ENCODE data around the gene TDRD3.
"Not testable (repeated sequence)": the region's sequence is repeated elsewhere in the genome, so short reads cannot be mapped to it uniquely, and the experiment has no call there.

Gene TDRD3

DNA sequence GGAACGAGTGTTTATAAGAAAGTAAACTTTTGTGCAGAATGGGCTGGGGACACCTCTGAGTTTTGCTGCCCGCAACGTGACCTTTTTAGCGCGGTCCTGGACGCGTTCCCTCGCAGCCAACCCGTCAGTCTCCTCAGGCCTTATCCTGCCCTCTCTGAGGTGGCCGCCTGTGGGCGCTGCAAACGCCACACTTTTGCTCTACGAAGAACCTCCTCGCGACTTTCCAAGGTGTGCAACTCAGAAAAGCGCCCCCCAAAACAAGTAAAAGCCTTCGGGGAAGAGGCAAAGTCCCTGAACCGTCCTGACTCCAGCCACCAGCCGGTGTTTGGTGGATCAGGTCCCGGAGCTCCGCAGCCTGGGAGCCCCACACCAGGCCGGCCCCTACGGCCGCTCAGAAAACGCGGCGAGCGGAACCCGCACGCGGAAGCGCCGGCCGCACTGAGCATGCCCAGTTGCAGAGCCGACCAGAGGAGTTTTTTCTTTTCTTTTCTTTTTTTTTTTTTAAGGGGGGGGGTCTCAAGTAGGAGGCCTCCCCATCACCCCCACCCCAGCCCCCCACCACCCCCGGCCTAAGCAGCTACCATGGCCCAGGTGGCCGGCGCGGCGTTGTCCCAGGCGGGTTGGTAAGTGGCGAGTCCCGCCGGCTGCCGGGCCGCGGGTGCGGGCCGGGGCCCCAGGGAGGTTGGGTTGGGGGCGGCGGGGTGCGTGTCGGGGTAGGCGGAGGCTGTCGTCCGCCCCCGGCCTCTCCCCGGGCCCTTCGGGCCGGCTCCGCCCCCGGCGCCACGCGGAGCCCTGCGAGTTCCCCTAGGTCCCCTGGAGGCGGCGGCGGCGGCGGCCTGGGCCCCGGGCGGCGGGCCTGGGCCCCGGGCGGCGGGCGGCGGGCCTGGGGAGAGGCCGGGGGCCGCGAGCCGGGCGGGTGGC, at the start of gene TDRD3:
Gene TDRD3, plus strand, starts transcription at position 438 of the 921 bp plus-strand sequence. Its CDS starts 145 bp downstream, at position 583.
- peak within 1 kb of the TSS; percentile 94 for H3K27ac Mint-ChIP-seq
- ATAC-seq: peak; percentile 87
- no peaks in the 10 kb centered on the region for H3K9me3 Mint-ChIP-seq
- H3K27me3 Mint-ChIP-seq: no peaks in the 10 kb centered on the region
- no peaks in the 10 kb centered on the region for H3K36me3 Mint-ChIP-seq
- peak within 1 kb of the TSS; percentile 96 for H3K4me3 Mint-ChIP-seq
- H3K4me1 Mint-ChIP-seq: peaks cover 26% of the 10 kb centered on the region

GRCh38 chr13:60347690-60348089, 49.3 kb upstream of the TDRD3 start:
- no peak for ATAC-seq
- no peak overlapping the region for H3K4me3 Mint-ChIP-seq
- no peaks in the 10 kb centered on the region for H3K36me3 Mint-ChIP-seq
- H3K9me3 Mint-ChIP-seq: peaks cover 3% of the 10 kb centered on the region
- H3K4me1 Mint-ChIP-seq: no peaks in the 10 kb centered on the region
- peaks cover 39% of the 10 kb centered on the region for H3K27me3 Mint-ChIP-seq
- no peak overlapping the region for H3K27ac Mint-ChIP-seq

GRCh38 chr13:60348097-60348496, 48.9 kb upstream of the TDRD3 start:
- Mint-ChIP-seq H3K4me3 (no peak overlapping the region), H3K9me3 (peaks cover 3% of the 10 kb centered on the region), H3K27me3 (peaks cover 39% of the 10 kb centered on the region), H3K27ac (no peak overlapping the region), H3K36me3 (no peaks in the 10 kb centered on the region), H3K4me1 (no peaks in the 10 kb centered on the region)
- no peak for ATAC-seq

- Mint-ChIP-seq H3K9me3 (peaks cover 5% of the 10 kb centered on the region), H3K27ac (no peak overlapping the region), H3K27me3 (peaks cover 48% of the 10 kb centered on the region), H3K4me3 (no peak overlapping the region), H3K36me3 (no peaks in the 10 kb centered on the region), H3K4me1 (no peaks in the 10 kb centered on the region)
- no peak for ATAC-seq
These were observed 45.7 kb upstream of the TDRD3 start for GRCh38 chr13:60351326-60351725.

- no peak for ATAC-seq
- Mint-ChIP-seq H3K9me3 (peaks cover 5% of the 10 kb centered on the region), H3K27ac (no peak overlapping the region), H3K36me3 (no peaks in the 10 kb centered on the region), H3K27me3 (peaks cover 48% of the 10 kb centered on the region), H3K4me1 (no peaks in the 10 kb centered on the region), H3K4me3 (no peak overlapping the region)
These were observed 45.0 kb upstream of the TDRD3 start for GRCh38 chr13:60351855-60352615.

- ATAC-seq: no peak
- no peak overlapping the region for H3K27ac Mint-ChIP-seq
- peaks cover 45% of the 10 kb centered on the region for H3K27me3 Mint-ChIP-seq
These were observed 44.4 kb upstream of the TDRD3 start for GRCh38 chr13:60352644-60353043.

GRCh38 chr13:60355056-60355455, 42.0 kb upstream of the TDRD3 start:
- ATAC-seq: no peak
- H3K27me3 Mint-ChIP-seq: peaks cover 28% of the 10 kb centered on the region

More at GRCh38 chr13:60352644-60353043, 44.4 kb upstream of the TDRD3 start:
- Mint-ChIP-seq H3K4me3 (no peak overlapping the region), H3K36me3 (no peaks in the 10 kb centered on the region), H3K9me3 (peaks cover 5% of the 10 kb centered on the region), H3K4me1 (no peaks in the 10 kb centered on the region)

GRCh38 chr13:60356970-60357369, 40.0 kb upstream of the TDRD3 start:
- peaks cover 28% of the 10 kb centered on the region for H3K27me3 Mint-ChIP-seq
- H3K4me3 Mint-ChIP-seq: no peak overlapping the region

More at GRCh38 chr13:60355056-60355455, 42.0 kb upstream of the TDRD3 start:
- H3K4me3 Mint-ChIP-seq: no peak overlapping the region
- H3K9me3 Mint-ChIP-seq: peaks cover 5% of the 10 kb centered on the region
- no peaks in the 10 kb centered on the region for H3K36me3 Mint-ChIP-seq
- no peaks in the 10 kb centered on the region for H3K4me1 Mint-ChIP-seq
- H3K27ac Mint-ChIP-seq: no peak overlapping the region

GRCh38 chr13:60358453-60358852, 38.6 kb upstream of the TDRD3 start:
- ATAC-seq: no peak
- no peak overlapping the region for H3K4me3 Mint-ChIP-seq
- no peaks in the 10 kb centered on the region for H3K4me1 Mint-ChIP-seq
- H3K27ac Mint-ChIP-seq: no peak overlapping the region
- peaks cover 33% of the 10 kb centered on the region for H3K27me3 Mint-ChIP-seq
- H3K9me3 Mint-ChIP-seq: peaks cover 3% of the 10 kb centered on the region
- no peaks in the 10 kb centered on the region for H3K36me3 Mint-ChIP-seq

More at GRCh38 chr13:60356970-60357369, 40.0 kb upstream of the TDRD3 start:
- no peaks in the 10 kb centered on the region for H3K36me3 Mint-ChIP-seq
- H3K4me1 Mint-ChIP-seq: no peaks in the 10 kb centered on the region
- H3K27ac Mint-ChIP-seq: no peak overlapping the region
- no peak for ATAC-seq
- H3K9me3 Mint-ChIP-seq: peaks cover 5% of the 10 kb centered on the region

GRCh38 chr13:60363288-60363687, 33.7 kb upstream of the TDRD3 start:
- no peaks in the 10 kb centered on the region for H3K9me3 Mint-ChIP-seq
- H3K27ac Mint-ChIP-seq: no peak overlapping the region
- no peaks in the 10 kb centered on the region for H3K36me3 Mint-ChIP-seq
- no peak for ATAC-seq
- H3K4me1 Mint-ChIP-seq: no peaks in the 10 kb centered on the region
- H3K27me3 Mint-ChIP-seq: peaks cover 32% of the 10 kb centered on the region
- H3K4me3 Mint-ChIP-seq: no peak overlapping the region

- Mint-ChIP-seq H3K36me3 (no peaks in the 10 kb centered on the region), H3K4me3 (no peak overlapping the region), H3K27me3 (peaks cover 12% of the 10 kb centered on the region), H3K27ac (no peak overlapping the region), H3K9me3 (no peaks in the 10 kb centered on the region), H3K4me1 (no peaks in the 10 kb centered on the region)
- no peak for ATAC-seq
These were observed 27.8 kb upstream of the TDRD3 start for GRCh38 chr13:60369242-60369641.

GRCh38 chr13:60370343-60370742, 26.7 kb upstream of the TDRD3 start:
- H3K27me3 Mint-ChIP-seq: peaks cover 18% of the 10 kb centered on the region
- H3K9me3 Mint-ChIP-seq: peaks cover 2% of the 10 kb centered on the region
- H3K4me3 Mint-ChIP-seq: no peak overlapping the region
- H3K36me3 Mint-ChIP-seq: no peaks in the 10 kb centered on the region
- no peak overlapping the region for H3K27ac Mint-ChIP-seq
- no peaks in the 10 kb centered on the region for H3K4me1 Mint-ChIP-seq
- no peak for ATAC-seq

GRCh38 chr13:60372141-60372540, 24.9 kb upstream of the TDRD3 start:
- H3K27ac Mint-ChIP-seq: no peak overlapping the region
- H3K9me3 Mint-ChIP-seq: peaks cover 5% of the 10 kb centered on the region
- no peak overlapping the region for H3K4me3 Mint-ChIP-seq
- H3K4me1 Mint-ChIP-seq: no peaks in the 10 kb centered on the region
- peaks cover 16% of the 10 kb centered on the region for H3K27me3 Mint-ChIP-seq
- no peak for ATAC-seq
- no peaks in the 10 kb centered on the region for H3K36me3 Mint-ChIP-seq

DNA sequence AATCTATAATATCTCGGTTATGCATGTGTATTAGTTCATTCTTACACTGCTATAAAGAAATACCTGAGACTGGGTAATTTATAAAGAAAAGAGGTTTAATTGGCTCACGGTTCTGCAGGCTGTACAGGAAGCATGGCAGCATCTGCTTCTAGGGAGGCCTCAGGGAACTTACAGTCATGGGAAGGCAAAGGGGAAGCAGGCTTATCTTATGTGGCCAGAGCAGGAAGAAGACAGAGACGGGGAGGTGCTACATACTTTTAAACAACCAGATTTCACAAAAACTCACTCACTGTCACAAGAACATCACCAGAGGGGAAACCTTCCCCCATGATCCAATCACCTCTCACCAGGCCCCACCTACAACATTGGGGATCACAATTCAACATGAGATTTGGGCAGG, 17.7 kb upstream of the TDRD3 start:
- not testable (repeated sequence) for H3K27ac Mint-ChIP-seq, H3K36me3 Mint-ChIP-seq, H3K9me3 Mint-ChIP-seq, H3K27me3 Mint-ChIP-seq, ATAC-seq, H3K4me1 Mint-ChIP-seq, H3K4me3 Mint-ChIP-seq

- H3K27me3 Mint-ChIP-seq: peaks cover 7% of the 10 kb centered on the region
- H3K9me3 Mint-ChIP-seq: peaks cover 5% of the 10 kb centered on the region
- no peaks in the 10 kb centered on the region for H3K4me1 Mint-ChIP-seq
- no peaks in the 10 kb centered on the region for H3K36me3 Mint-ChIP-seq
- H3K4me3 Mint-ChIP-seq: no peak overlapping the region
- no peak overlapping the region for H3K27ac Mint-ChIP-seq
- ATAC-seq: no peak
These were observed 17.0 kb upstream of the TDRD3 start for GRCh38 chr13:60379837-60380565.

All from stimulated activated memory B cell treated with anti-CD40 and anti-IgM and Interleukin-4, amounts not matched to agents 10 μg/mL and 1 μg/mL and 100 μg/mL, for 72 hours (primary cell).